HG03354 (cell line): Measurements from ENCODE around the gene DYNC1LI1.
A peak's percentile ranks its signal among the peaks of the same experiment; 100 is the strongest.
"Not testable (repeated sequence)": the region's sequence is repeated elsewhere in the genome, so short reads cannot be mapped to it uniquely, and the experiment has no call there.

Source experiments
- ATAC-seq: cut with Tn5 transposase; IDR thresholded peaks from one replicate; pipeline ENCODE4 v1.9.1; 2021; ENCODE audit warnings: mild to moderate bottlenecking; ENCODE audit not compliant: unreplicated experiment, poor library complexity, severe bottlenecking

Gene DYNC1LI1

GRCh38 chr3:32544894-32545293 is 25.8 kb downstream of the DYNC1LI1 start:
- ATAC-seq: no peak

- no peak for ATAC-seq
These were observed 27.9 kb downstream of the DYNC1LI1 start for GRCh38 chr3:32542807-32543206.

GRCh38 chr3:32540899-32541298 is 29.8 kb downstream of the DYNC1LI1 start:
- ATAC-seq: no peak

- ATAC-seq: no peak
These were observed 38.2 kb downstream of the DYNC1LI1 start for GRCh38 chr3:32532434-32532833.

GRCh38 chr3:32531010-32531647 is 39.5 kb downstream of the DYNC1LI1 start:
- ATAC-seq: no peak

GRCh38 chr3:32525720-32526119 is 44.9 kb downstream of the DYNC1LI1 start:
- ATAC-seq: no peak

GRCh38 chr3:32522682-32523081 is 48.0 kb downstream of the DYNC1LI1 start:
- no peak for ATAC-seq

- ATAC-seq: not testable (repeated sequence)
These were observed 51.7 kb downstream of the DYNC1LI1 start for GRCh38 chr3:32518921-32519320.

GRCh38 chr3:32516751-32517150 is 53.9 kb downstream of the DYNC1LI1 start:
- ATAC-seq: peak; percentile 21

GRCh38 chr3:32511005-32511404 is 59.7 kb downstream of the DYNC1LI1 start:
- no peak for ATAC-seq

- peak; percentile 91 for ATAC-seq
These were observed 60.5 kb downstream of the DYNC1LI1 start for GRCh38 chr3:32510075-32510724.

- no peak for ATAC-seq
These were observed 61.9 kb downstream of the DYNC1LI1 start for GRCh38 chr3:32508711-32509110.

- no peak for ATAC-seq
These were observed 64.2 kb downstream of the DYNC1LI1 start for GRCh38 chr3:32506466-32506865.

- ATAC-seq: peak; percentile 18
These were observed 67.7 kb downstream of the DYNC1LI1 start for GRCh38 chr3:32502946-32503286.

GRCh38 chr3:32502118-32502945 is 68.3 kb downstream of the DYNC1LI1 start, which contains the start of gene CMTM6:
TSS of gene CMTM6 (minus strand) at chr3:32502852. CDS start at chr3:32502745, 107 bp downstream.
- peak; percentile 87 for ATAC-seq

- ATAC-seq: no peak
These were observed 68.9 kb downstream of the DYNC1LI1 start for GRCh38 chr3:32501783-32502117.

GRCh38 chr3:32500880-32501782 is 69.5 kb downstream of the DYNC1LI1 start:
- ATAC-seq: no peak

- ATAC-seq: no peak
These were observed 70.4 kb downstream of the DYNC1LI1 start for GRCh38 chr3:32500231-32500630.

- no peak for ATAC-seq
These were observed 71.1 kb downstream of the DYNC1LI1 start for GRCh38 chr3:32499585-32499984.

- ATAC-seq: no peak
These were observed 71.7 kb downstream of the DYNC1LI1 start for GRCh38 chr3:32498992-32499391.
